ENCODE data around the gene LATS1. TPM values are rescaled to one million over a fixed set of nuclear protein-coding genes. Genes with fewer than 3 reads are reported as not detected.

LATS1 gene
- 10 to 100 TPM; 37.3 to 37.6 TPM for total RNA-seq

DNA sequence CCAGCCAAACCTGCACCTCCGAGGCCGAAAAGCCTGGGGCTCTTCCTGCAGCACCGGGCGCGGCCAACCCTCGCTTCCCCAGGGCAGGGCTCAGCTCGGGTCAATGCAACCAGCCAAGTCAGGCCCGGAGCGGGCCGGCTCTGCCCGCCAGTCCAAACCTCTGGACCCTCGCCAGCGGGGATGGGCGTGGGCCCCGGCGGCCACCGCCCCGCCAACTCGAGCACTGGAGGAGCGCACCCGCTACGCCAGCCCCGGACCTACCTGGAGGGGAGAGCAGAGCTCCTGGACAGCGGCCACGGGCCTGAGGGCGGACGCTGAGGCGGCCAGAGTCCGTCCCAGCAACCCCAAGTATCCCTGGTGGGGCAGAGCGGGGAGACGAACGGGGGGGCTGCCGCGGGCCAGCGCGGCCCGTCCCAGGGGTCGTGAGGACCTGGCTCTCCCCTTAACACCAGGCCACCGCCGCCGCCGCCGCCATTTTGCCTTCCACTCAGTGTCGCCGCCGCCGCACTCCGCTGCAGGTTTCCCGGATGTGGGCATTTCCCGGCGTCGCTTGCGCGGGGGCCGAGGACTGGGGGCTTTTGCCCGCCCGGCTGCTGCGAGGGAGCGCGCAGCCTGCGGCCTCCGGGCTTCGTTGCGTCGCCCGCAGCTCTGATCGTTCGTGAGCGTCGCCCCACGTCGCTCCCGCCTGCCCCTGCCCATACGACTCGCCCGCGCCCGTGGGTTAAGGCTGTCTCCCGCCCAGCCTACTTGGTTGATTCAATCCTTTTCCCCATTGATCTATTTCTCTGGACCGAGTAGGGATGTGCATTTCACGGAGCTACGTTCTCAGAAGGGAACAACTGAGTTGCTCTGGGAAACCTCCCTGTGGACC is at the start of gene LATS1:
LATS1 (minus strand) TSS at position 514 of the 871 bp plus-strand sequence. CDS start 15,975 bp downstream, outside the sequence.

DNA sequence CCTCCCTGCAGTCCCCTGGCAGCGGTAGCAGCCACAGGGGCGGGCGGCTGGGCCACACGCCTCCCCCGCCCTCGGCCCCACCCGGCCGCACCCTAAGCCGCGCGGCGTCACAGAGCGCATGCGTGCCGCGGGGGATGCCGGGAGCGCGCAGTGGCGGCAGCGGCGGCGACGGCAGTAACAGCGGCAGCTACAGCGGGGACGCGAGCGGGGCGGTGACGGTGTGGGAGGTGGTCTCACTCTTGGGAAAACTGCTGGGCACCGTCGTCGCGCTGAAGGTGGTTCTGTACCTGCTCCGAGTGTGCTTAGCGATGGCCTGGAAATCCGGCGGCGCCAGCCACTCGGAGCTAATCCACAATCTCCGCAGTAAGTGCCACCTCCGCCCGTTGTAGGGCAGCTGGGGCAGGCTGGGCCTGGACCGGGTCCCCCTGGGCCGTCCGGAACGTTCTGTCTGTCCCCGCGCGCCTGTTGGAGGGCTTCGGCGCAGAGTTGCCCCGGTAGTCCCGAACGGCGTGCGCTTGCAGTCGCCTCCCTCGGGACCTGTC is 31.8 kb upstream of the LATS1 start, which contains the start of gene PCMT1:
PCMT1 (plus strand) TSS at position 148 of the 542 bp plus-strand sequence; CDS start at position 309, 161 bp downstream.

DNA sequence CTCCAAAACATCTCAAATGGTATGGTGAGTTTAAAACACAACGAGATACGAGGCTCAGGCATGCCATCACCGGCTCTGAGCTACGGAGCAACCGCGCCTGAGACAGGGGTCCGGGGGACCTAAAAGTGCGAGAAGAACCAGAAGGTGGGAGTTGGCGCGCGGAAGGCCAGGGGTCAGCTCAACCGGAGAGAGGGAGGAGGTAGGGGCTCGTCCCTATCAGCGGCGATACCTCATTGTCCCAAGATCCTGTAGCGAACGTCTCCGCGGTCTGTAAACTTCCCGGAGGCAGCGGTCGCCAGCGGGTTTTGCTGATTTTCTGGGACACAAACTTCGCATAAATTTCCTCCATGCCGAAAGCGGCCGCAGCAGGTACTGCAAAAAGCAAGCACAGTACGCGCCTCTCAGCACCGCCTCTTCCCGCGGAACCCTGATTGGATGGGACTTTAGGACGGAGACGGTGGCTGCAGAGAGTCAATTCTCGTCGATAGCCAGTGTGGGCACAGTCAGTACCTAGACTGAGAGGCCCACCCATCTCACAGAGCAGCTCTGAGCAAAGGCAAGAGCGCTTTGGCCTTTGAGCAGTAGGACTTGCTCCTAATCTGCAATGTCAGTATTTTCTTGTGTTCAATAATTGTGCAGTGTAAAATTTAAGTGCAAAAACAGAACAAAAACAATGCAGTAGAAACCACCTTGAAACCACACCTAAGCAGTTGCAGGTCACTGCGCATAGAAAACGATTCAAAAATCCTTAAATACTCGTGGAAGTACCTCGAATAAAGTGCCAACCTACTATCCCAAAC is 28.4 kb upstream of the LATS1 start, which contains the start of gene NUP43:
NUP43 (minus strand) TSS at position 383 of the 800 bp plus-strand sequence; CDS start at position 349, 34 bp downstream.

DNA sequence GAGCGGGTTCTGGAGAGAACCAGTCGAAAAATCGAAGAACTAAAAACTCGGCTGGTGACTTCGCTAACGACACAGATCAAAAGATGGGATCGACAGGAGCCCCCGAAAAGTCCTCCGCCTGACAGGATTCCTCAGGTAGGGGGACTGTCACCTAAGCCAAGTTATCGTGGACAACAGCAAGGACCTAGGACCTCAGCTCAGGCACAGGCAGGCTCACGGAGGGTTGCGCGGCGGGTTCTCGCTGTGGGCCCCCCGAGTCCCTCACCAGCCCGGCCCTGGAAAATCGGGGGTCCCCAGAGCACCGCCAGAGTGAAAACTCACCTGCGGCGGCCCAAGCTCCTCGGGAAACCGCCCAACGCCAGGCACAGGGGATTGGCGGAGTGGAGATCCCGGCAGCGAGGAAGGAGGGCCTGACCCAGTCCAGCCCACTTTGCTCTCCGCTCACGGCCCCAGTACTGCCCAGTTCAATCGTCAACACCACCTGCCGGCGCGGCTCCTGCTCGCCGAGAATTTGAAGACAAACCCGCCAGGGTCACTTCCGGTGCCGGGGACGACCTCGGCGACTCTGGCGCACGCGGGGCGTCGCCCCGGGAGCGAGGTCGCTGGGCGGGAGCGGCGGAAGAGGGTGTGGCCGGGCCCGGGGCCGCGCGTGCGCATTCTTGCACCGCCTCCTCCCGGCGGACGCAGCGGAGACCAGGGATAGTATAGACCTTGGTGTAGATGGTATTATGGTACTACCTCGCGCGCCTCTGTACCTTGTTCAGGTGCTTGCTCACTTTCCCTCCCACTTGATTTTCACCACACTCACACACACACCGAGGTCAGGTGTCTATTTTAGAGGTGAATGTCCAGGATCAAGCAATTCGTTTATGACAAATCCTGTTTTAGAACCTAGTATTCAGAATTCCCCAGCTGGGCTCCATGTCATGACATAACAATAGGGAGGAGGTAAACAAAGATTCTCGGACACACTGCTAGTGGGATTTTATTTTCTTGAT is 69.5 kb downstream of the LATS1 start, which contains the start of gene KATNA1:
KATNA1 (minus strand) TSS at position 567 of the 998 bp plus-strand sequence. CDS start 10,167 bp downstream, outside the sequence.

Other genes starting within 250 kb of the LATS1 start
- 10 to 100 TPM; 12.8 to 15.2 TPM for gene ZC3H12D, start 233.1 kb downstream of the LATS1 start, total RNA-seq
- 10 to 100 TPM; 19.6 to 19.8 TPM for gene PPIL4, start 172.1 kb downstream of the LATS1 start, total RNA-seq
- gene GINM1, start 151.7 kb downstream of the LATS1 start, total RNA-seq: 10 to 100 TPM; 19.3 TPM
- 10 to 100 TPM; 26.9 to 27.0 TPM for gene KATNA1, start 69.4 kb downstream of the LATS1 start, total RNA-seq
- gene NUP43, start 28.4 kb upstream of the LATS1 start, total RNA-seq: 10 to 100 TPM; 47.2 to 50.5 TPM
- gene PCMT1, start 31.6 kb upstream of the LATS1 start, total RNA-seq: 10 to 100 TPM; 65.0 to 69.6 TPM
- gene LRP11, start 146.3 kb upstream of the LATS1 start, total RNA-seq: 1 to 10 TPM; 4.6 to 4.9 TPM
- not detected for gene RAET1E, start 180.0 kb upstream of the LATS1 start, total RNA-seq
- gene RAET1G, start 205.0 kb upstream of the LATS1 start, total RNA-seq: not detected
- 1 to 10 TPM; 2.7 to 3.4 TPM for gene ULBP2, start 223.9 kb upstream of the LATS1 start, total RNA-seq
- under 1 TPM; 0.82 to 0.96 TPM for gene ULBP1, start 245.8 kb upstream of the LATS1 start, total RNA-seq

Measured in activated naive CD4-positive, alpha-beta T cell treated with anti-CD3 and anti-CD28 coated beads, Interleukin-2, amount 10 ng/mL, durations not matched to agents 5 hours and 36 hours (primary cell).